DOHH2 (cell line): Measurements from ENCODE around the gene NAALADL2.

Experiments
- EZH2phosphoT487 ChIP-seq: fragments of 200-600 bp; sonication (generic); IDR thresholded peaks from 2 replicates; pipeline ENCODE4 v1.6.1; 2017; ENCODE audit warnings: borderline replicate concordance, mild to moderate bottlenecking, antibody characterized with exemption, low read length, moderate library complexity, mixed read lengths
- TF ChIP-seq, protein P1 (sequence below): fragments of 200-600 bp; sonication (generic); IDR thresholded peaks from one replicate; pipeline ENCODE4 v1.5.1; 2014; ENCODE audit warnings: antibody characterized with exemption, mild to moderate bottlenecking, low read depth, low read length; ENCODE audit not compliant: poor library complexity, severe bottlenecking

DNA sequence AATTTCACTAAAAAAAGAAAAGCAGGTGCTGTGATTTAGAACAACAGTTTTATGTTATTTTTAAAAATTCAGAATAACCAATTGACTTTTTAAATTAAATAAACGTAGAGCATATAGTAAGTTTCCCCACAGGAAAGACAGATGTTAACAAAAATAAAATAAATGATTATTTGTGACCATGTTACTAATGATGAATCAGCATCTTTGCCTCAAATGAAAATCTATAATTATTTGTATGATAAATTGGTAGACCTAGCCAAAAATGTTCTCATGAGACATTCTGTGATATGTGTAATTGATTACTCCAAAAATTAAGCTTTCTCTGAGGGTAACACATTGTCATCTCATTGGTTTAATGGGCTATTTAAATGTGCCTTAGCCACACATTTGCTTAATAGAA is 948.0 kb downstream of the NAALADL2 start:
- TF ChIP-seq, protein P1, sequence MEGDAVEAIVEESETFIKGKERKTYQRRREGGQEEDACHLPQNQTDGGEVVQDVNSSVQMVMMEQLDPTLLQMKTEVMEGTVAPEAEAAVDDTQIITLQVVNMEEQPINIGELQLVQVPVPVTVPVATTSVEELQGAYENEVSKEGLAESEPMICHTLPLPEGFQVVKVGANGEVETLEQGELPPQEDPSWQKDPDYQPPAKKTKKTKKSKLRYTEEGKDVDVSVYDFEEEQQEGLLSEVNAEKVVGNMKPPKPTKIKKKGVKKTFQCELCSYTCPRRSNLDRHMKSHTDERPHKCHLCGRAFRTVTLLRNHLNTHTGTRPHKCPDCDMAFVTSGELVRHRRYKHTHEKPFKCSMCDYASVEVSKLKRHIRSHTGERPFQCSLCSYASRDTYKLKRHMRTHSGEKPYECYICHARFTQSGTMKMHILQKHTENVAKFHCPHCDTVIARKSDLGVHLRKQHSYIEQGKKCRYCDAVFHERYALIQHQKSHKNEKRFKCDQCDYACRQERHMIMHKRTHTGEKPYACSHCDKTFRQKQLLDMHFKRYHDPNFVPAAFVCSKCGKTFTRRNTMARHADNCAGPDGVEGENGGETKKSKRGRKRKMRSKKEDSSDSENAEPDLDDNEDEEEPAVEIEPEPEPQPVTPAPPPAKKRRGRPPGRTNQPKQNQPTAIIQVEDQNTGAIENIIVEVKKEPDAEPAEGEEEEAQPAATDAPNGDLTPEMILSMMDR, result no peak
- no peak for TF ChIP-seq EZH2phosphoT487
